ENCODE results near the gene TACC2. TPM values are rescaled to one million over a fixed set of nuclear protein-coding genes. Genes with fewer than 3 reads are reported as not detected.

Gene TACC2
- total and polyA plus RNA-seq, 5 experiments from 2014 or later = not detected

Other genes starting within 250 kb of the TACC2 start
- 10 to 100 TPM; 26.6 to 31.5 TPM for gene ATE1, start 61.1 kb upstream of the TACC2 start, total RNA-seq
- gene ATE1, start 61.1 kb upstream of the TACC2 start, polyA plus RNA-seq = 10 to 100 TPM; 19.1 to 24.5 (median 24.0) TPM
- 10 to 100 TPM; 89.4 to 94.0 TPM for gene NSMCE4A, start 13.9 kb upstream of the TACC2 start, total RNA-seq
- gene NSMCE4A, start 13.9 kb upstream of the TACC2 start, polyA plus RNA-seq = 10 to 100 TPM; 43.5 to 49.8 (median 46.7) TPM